Loucy (cell line): Measurements from ENCODE around the gene ESD.
"Not testable (repeated sequence)": the region's sequence is repeated elsewhere in the genome, so short reads cannot be mapped to it uniquely, and the experiment has no call there.

Experiments used
- H2AFZ ChIP-seq: fragments of 200-600 bp; sonication (generic); 2 replicates; pipeline ENCODE4 v1.6.0; 2016; ENCODE audit warnings: antibody characterized with exemption, mild to moderate bottlenecking, low read length, moderate library complexity
- H3F3A ChIP-seq: fragments of 200-600 bp; 2 replicates; pipeline ENCODE4 v1.6.0; 2016; ENCODE audit warnings: antibody characterized with exemption, low read depth, mild to moderate bottlenecking
- H3K27me3 ChIP-seq: fragments of 200-600 bp; sonication (generic); 2 replicates; pipeline ENCODE4 v1.6.1; 2014; ENCODE audit warnings: low read length, mild to moderate bottlenecking; ENCODE audit not compliant: insufficient read depth, poor library complexity, severe bottlenecking
- H3K36me3 ChIP-seq: fragments of 200-600 bp; sonication (generic); 2 replicates; pipeline ENCODE4 v1.6.1; 2016; ENCODE audit warnings: low read length; ENCODE audit not compliant: insufficient read depth
- H3K4me1 ChIP-seq: fragments of 200-600 bp; sonication (generic); 2 replicates; pipeline ENCODE4 v1.5.1; 2014; ENCODE audit warnings: low read length, mild to moderate bottlenecking; ENCODE audit not compliant: insufficient read depth, poor library complexity, severe bottlenecking
- H3K4me2 ChIP-seq: fragments of 200-600 bp; sonication (generic); 2 replicates; pipeline ENCODE4 v1.6.0; 2014; ENCODE audit warnings: antibody characterized with exemption, low read length, low read depth, mild to moderate bottlenecking; ENCODE audit not compliant: poor library complexity, severe bottlenecking
- H3K4me3 ChIP-seq: fragments of 200-600 bp; sonication (generic); 2 replicates; pipeline ENCODE4 v1.5.1; 2014; ENCODE audit warnings: low read length, mild to moderate bottlenecking, mixed read lengths; ENCODE audit not compliant: poor library complexity, severe bottlenecking
- H3K79me2 ChIP-seq: fragments of 200-600 bp; sonication (generic); 2 replicates; pipeline ENCODE4 v1.6.1; 2014; ENCODE audit warnings: low read length; ENCODE audit not compliant: insufficient read depth
- H3K9ac ChIP-seq: fragments of 200-600 bp; sonication (generic); 2 replicates; pipeline ENCODE4 v1.6.0; 2014; ENCODE audit warnings: mild to moderate bottlenecking, low read depth, low read length, moderate library complexity; ENCODE audit not compliant: poor library complexity, severe bottlenecking
- H3K9me2 ChIP-seq: fragments of 200-600 bp; sonication (generic); replicated peaks from 2 replicates; pipeline ENCODE4 v1.6.1; 2016; ENCODE audit warnings: low read depth, low read length, mixed read lengths
- H3K9me3 ChIP-seq: fragments of 200-600 bp; sonication (generic); 2 replicates; pipeline ENCODE4 v1.6.1; 2014; ENCODE audit warnings: mild to moderate bottlenecking, antibody characterized with exemption, low read length, low read depth; ENCODE audit not compliant: insufficient read depth
- H4K20me1 ChIP-seq: fragments of 200-600 bp; sonication (generic); 2 replicates; pipeline ENCODE4 v1.6.0; 2014; ENCODE audit warnings: antibody characterized with exemption, low read length, mild to moderate bottlenecking; ENCODE audit not compliant: insufficient read depth, poor library complexity, severe bottlenecking
- CTCF ChIP-seq: fragments of 200-600 bp; sonication (generic); conservative IDR thresholded peaks from 2 replicates; pipeline ENCODE4 v1.5.1; 2014; ENCODE audit warnings: mild to moderate bottlenecking, antibody characterized with exemption, low read length
- EZH2phosphoT487 ChIP-seq: fragments of 200-600 bp; IDR thresholded peaks from 2 replicates; pipeline ENCODE4 v1.6.1; 2018; ENCODE audit warnings: antibody characterized with exemption, mild to moderate bottlenecking, moderate library complexity, borderline replicate concordance

ESD gene

GRCh38 chr13:46773541-46773940 lies 23.4 kb downstream of the ESD start:
- H2AFZ ChIP-seq: no peak overlapping the region
- no peaks in the 10 kb centered on the region for H3K4me1 ChIP-seq
- peaks cover 29% of the 10 kb centered on the region; the same call in 1 of the 2 replicates for H3K36me3 ChIP-seq
- TF ChIP-seq CTCF (no peak), EZH2phosphoT487 (no peak)
- H3K27me3 ChIP-seq: no peaks in the 10 kb centered on the region
- no peaks in the 10 kb centered on the region for H3F3A ChIP-seq
- H3K9me2 ChIP-seq: no peaks in the 10 kb centered on the region
- H3K4me2 ChIP-seq: no peak overlapping the region
- no peaks in the 10 kb centered on the region; the same call in 1 of the 2 replicates for H3K9me3 ChIP-seq
- H3K79me2 ChIP-seq: no peaks in the 10 kb centered on the region
- no peak overlapping the region for H3K4me3 ChIP-seq
- no peak overlapping the region for H3K9ac ChIP-seq
- H4K20me1 ChIP-seq: no peaks in the 10 kb centered on the region

- no peak overlapping the region for H3K4me2 ChIP-seq
- no peak overlapping the region for H3K4me3 ChIP-seq
- H3K9me2 ChIP-seq: no peaks in the 10 kb centered on the region
- no peaks in the 10 kb centered on the region for H4K20me1 ChIP-seq
- H3K27me3 ChIP-seq: no peaks in the 10 kb centered on the region
- H3F3A ChIP-seq: no peaks in the 10 kb centered on the region
- no peak overlapping the region for H2AFZ ChIP-seq
- H3K4me1 ChIP-seq: no peaks in the 10 kb centered on the region
- TF ChIP-seq CTCF (no peak), EZH2phosphoT487 (no peak)
- no peaks in the 10 kb centered on the region for H3K79me2 ChIP-seq
- no peaks in the 10 kb centered on the region; the same call in 1 of the 2 replicates for H3K9me3 ChIP-seq
- H3K36me3 ChIP-seq: peaks cover 21% of the 10 kb centered on the region; the same call in 1 of the 2 replicates
- H3K9ac ChIP-seq: no peak overlapping the region
Measured at GRCh38 chr13:46771693-46772092, 25.3 kb downstream of the ESD start.

GRCh38 chr13:46769925-46770324 lies 27.0 kb downstream of the ESD start:
- H3K4me1 ChIP-seq, H2AFZ ChIP-seq, H3K27me3 ChIP-seq, H3K9ac ChIP-seq, H3K9me2 ChIP-seq, H3K36me3 ChIP-seq, H4K20me1 ChIP-seq, H3F3A ChIP-seq, H3K4me3 ChIP-seq, H3K4me2 ChIP-seq, H3K9me3 ChIP-seq, H3K79me2 ChIP-seq: not testable (repeated sequence)

- no peaks in the 10 kb centered on the region for H3K27me3 ChIP-seq
- no peaks in the 10 kb centered on the region for H3K9me2 ChIP-seq
- H3K4me3 ChIP-seq: no peak overlapping the region
- no peaks in the 10 kb centered on the region for H3F3A ChIP-seq
- H2AFZ ChIP-seq: no peak overlapping the region
- TF ChIP-seq CTCF (no peak), EZH2phosphoT487 (no peak)
- H3K36me3 ChIP-seq: no peaks in the 10 kb centered on the region
- no peaks in the 10 kb centered on the region for H3K79me2 ChIP-seq
- no peak overlapping the region for H3K4me2 ChIP-seq
- no peaks in the 10 kb centered on the region for H4K20me1 ChIP-seq
- no peaks in the 10 kb centered on the region for H3K9me3 ChIP-seq
- no peak overlapping the region for H3K9ac ChIP-seq
- no peaks in the 10 kb centered on the region for H3K4me1 ChIP-seq
Measured at GRCh38 chr13:46761866-46762265, 35.1 kb downstream of the ESD start.
